Ovary (tissue), 3 donors: ENCODE results near the gene UBR4.

Experiments used
- EP300 ChIP-seq: sonication (generic); formaldehyde crosslinking; IDR thresholded peaks from one replicate; pipeline ENCODE4 v1.6.1; 2017; ENCODE audit warnings: antibody characterized with exemption
- POLR2A ChIP-seq: fragments of 450-650 bp; IDR thresholded peaks from one replicate; pipeline ENCODE4 v1.6.1; 2017; ENCODE audit warnings: antibody characterized with exemption, mild to moderate bottlenecking, moderate library complexity
- TF ChIP-seq, protein P1 (sequence below), 3 donors: fragments of 450-650 bp in 2 of 3; fragments of 200-600 bp in 1 of 3; IDR thresholded peaks; one replicate each; pipeline versions ENCODE4 v1.5.1 to v1.8.0; 2016 to 2022; ENCODE audit warnings: antibody characterized with exemption in 3 of 3, mild to moderate bottlenecking in 1 of 3
- donor health status: DM: no; HTN: no; CAD: no.

DNA sequence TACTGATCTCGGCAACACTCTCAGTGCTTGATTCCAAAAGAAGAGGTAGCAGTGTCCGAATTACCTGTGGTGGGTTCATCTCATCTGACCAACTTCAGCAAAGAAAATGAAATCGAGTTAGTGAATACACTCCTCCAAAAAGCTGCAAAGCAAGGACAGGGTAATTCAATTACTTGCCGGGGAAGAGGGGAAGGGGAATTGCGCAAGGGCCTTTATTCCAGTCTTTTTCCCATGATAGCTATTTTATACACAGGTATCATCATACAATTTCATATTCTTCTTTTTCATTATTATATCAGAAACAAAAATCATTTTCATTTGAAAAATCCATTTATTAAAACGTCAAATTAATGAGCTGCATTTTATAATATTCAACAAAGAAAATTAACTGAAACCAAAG, 42.9 kb downstream of the UBR4 start:
- TF ChIP-seq, protein P1, sequence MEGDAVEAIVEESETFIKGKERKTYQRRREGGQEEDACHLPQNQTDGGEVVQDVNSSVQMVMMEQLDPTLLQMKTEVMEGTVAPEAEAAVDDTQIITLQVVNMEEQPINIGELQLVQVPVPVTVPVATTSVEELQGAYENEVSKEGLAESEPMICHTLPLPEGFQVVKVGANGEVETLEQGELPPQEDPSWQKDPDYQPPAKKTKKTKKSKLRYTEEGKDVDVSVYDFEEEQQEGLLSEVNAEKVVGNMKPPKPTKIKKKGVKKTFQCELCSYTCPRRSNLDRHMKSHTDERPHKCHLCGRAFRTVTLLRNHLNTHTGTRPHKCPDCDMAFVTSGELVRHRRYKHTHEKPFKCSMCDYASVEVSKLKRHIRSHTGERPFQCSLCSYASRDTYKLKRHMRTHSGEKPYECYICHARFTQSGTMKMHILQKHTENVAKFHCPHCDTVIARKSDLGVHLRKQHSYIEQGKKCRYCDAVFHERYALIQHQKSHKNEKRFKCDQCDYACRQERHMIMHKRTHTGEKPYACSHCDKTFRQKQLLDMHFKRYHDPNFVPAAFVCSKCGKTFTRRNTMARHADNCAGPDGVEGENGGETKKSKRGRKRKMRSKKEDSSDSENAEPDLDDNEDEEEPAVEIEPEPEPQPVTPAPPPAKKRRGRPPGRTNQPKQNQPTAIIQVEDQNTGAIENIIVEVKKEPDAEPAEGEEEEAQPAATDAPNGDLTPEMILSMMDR (IDR thresholded peaks at IDR 0.05), result no peak
- no peak for TF ChIP-seq POLR2A
- no peak for TF ChIP-seq EP300
